ENCODE results near the gene ENPP1.

- TF ChIP-seq CTCF (IDR thresholded peaks at IDR 0.05) = no peak
- TF ChIP-seq POLR2A (IDR thresholded peaks at IDR 0.05) = no peak
Measured at GRCh38 chr6:131840936-131841583, 33.2 kb downstream of the ENPP1 start.
